Measurements from ENCODE around the gene LSP1.

The LSP1 gene

DNA sequence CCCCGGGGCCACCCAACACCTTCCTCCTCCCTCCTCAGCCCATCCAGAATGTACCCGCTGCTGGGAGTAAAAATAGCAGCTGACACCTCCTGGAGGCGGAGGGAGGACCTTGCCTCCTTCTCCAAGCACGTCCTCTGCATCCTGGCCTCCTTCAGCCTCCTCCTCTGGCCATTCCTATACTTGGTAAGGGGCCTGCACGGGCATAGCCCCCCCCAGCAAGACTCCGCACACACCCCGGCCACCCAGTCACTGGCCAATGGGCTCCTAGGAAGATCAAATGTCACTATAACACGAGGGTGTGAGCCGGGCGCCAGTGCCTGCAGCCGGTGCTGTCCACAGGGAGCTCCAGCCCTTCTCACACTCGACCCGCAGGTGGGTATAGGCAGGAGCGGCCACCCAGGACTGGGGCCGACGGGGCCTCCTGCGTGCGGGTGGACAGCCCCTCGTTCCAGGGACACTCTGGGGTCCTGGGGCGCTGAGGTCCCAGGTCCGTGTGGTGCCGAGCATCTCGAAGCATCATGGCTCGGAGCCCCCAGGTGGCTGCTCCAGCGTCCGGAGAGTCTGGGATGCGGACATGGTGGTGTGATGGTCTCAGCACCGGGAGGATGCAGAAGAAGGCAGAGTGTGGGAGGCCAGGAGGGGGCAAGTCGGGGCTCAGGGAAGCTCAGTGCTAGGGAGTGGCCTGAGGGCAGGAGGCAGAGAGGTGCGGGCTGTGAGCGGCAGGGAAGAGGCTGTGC, 66.7 kb downstream of the LSP1 start, which contains the start of gene TNNT3:
Gene TNNT3 (plus strand): TSS at position 313 of the 737 bp plus-strand sequence. CDS start 3,172 bp downstream, outside the sequence.
- no peak for DNase-seq

DNA sequence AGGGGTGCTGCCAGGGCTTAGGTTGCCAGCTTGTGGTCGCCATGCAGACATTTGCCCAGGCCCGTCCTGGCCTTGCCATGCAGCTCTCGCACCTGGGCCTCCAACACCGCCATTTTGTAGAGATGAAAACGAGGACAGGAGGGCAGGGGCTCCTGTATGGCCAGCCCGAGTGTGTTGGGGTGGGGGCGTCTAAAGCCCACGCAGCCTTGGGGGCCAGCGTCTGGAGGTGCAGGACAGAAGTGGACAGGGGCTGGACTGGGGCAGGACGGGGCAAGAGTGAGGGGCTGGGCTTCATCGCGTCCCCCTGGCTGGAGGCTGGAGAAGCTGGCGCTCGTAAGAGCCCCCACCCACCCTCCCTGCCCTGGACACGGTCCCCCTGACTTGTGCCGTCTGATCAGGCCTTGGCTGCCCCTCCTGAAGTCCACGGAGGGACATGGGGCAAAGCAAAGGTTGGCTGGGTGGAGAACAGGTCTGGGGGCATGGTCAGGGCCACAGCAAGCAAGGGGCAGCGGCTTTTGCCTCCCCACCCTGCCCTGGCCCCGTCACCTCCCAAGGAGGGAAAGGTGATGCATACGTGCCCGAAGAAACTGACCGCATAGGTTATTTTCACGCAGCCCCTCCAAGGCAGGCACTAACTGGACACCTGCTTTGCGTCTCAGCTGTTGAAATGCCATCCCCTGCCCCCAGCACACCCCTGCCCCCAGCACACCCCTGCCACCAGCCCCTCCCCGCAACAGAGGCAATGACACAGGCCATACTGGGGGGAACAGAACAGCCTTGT, 67.4 kb downstream of the LSP1 start:
- DNase-seq, result no peak

DNA sequence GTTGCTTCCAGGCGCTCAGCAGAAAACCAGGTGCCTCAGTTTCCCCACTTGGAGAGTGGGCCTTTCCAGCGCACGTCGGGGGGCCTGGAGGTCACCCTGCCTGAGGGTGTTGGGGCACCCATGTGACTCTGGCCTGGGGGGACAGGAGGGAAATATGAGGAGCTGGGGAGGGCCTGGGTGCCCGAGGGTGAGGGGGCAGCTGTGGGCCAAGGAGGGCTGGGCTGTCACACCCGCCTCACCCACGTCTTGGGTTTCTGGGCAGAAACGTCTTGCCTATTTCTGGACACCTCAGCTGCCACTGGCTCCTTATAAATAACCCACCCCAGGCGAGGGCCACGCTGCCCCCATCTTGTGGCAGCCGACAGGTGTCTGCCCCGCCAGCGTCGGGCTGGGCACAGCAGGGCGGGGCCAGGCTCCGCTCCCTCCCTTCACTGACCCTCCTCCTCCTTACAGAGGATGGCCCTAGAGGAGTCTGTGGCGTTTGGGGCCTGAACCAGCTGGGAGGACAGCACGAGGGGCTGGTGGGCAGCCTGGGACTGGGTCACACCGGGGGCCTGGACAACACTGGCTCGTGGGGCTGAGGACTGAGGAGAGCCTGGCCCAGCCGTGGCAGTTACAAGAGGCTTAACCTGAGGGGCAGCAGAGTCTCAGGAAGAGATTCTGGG, 68.2 kb downstream of the LSP1 start:
- DNase-seq, result no peak

DNA sequence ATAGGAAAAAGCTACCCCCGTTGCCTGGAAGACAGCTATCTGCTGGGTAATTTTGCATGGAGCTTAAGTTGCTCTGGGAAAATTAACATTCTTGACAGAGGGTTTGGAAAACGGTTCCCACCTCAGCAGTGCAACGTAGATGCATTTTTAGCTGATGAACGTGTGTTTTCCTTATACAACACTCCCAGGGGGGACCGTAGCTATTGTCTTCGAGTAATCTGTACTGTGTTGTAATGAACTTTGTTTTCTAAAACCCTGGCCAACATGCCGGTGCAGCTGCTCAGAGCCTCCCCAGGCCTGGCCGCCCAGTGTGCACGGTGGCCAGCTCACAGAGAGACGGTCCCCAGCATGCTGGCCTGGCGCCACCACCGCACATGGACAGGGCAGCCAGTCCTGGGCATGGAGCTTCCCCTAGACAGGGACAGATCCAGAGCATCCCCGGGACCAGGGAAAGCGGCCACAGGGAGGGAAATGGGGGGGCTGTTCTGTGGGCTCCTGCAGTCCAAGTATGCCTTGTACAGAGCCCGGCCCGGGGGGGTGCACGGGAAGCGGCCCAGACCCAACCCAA, 68.8 kb downstream of the LSP1 start:
- no peak for DNase-seq

DNA sequence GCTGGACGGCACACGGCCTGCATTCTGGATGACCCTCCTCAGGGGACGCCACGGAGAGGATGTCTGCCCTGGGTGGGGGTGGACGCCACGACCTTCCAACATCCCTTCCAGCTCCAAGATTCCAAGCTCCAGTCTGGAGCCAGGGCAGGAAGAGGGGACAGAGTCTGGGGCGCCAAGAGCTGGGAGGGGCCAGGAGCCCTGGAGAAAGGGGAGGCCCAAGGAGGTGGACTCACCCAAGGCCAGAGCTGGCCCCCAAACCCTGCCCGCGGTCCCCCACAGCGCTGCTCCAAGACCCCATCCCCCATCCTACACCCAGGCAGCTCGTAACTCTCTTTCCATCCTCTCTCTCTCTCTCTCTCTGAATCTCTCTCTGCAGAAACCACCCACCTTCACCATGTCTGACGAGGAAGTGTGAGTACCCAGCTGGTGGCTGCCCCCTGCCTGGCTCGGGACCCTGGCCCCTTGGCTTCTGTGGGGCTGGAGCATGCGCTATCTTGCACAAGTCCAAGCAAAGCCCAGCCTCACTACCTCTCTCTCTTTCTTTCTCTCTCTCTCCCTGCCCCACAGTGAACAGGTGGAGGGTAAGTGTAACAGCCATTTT, 69.7 kb downstream of the LSP1 start:
- DNase-seq, result no peak

DNA sequence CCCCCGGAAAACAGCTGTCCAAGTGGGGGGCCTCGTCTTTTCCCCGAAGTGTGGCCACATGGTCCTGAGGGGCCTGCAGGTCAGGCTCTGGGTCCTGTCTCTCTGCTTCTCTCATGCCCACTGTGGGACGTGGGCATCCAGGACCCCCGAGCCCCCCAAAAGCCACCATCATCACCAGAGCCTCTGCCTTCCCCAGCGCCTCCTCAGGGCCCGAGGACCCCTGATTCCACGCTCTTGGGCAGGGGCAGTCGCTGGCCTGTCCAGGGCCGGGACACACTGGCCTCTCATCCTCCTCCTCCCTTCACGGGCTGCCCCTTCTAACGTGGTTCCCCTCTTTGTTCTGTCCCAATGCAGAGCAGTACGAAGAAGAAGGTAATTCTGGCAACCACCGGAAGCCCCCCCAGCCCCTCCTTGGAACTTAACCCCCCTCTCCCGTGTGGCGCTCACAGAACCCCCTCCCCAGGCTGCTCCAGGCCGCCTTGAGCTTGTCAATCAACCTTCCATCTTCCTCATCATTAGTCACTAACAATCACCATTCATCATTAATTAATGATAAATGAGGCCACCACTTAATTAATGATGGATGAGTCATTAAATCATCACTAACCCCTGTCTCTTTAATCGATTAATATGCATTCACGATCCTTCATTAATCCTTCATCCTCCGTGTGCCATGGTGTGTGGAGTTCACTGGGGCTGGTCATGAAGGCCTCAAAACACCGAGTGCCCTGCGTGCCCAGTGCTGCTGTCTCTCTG, 70.5 kb downstream of the LSP1 start:
- DNase-seq, result no peak

DNA sequence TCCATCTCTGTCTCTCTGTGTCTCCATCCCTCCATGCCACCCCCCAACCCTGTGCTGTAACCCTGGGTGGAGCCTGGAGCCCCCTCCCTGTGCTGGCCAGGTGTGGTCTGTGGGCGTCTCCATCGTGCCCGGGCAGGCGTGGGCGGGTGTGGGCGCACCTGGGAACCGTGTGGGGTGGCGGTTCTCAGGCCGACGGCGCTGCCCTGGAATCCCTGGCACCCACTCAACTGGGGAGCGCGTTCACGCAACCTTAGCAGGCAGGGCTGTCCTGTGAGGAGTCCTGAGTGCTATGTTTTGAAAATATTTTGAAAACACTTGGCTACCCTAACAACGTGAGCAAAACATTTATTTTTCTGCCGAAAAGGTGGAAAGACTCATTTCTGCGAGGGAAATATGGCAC, 71.3 kb downstream of the LSP1 start:
- DNase-seq, result no peak

DNA sequence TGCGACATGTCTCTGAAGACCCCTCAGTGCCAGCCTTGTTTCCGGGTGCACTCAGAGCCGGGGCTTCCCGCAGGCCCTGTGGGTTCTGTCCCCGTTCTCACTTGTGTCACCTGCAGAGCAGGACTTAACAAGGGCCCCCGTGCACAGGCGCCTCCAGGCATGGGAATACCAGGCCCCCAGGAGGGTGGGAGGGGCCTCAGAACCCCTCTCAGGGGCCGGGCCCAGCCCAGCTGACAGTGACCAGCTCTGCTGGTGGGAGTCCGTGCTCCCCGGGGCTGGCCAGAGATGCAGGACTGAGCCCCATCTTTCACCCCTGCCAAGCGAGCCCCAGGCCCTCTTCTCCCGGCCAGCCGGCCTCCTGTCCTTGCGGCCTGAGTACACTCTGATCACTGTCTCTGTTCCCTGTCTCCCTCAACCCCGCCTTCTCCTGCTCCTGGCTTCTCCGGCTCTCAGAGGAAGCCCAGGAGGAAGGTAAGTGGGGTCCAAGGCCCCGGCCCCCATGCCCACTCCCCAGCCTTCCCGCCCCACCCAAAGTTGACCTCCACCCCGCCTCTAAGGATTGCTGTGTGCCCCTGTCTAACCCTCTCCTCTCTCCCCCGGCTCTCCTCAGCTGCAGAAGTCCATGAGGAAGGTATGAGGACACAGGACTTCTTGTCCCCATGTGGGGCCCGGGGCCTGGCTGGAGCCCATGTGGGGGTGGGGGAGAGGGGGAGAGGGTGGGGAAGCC, 71.9 kb downstream of the LSP1 start:
- DNase-seq, result no peak

DNA sequence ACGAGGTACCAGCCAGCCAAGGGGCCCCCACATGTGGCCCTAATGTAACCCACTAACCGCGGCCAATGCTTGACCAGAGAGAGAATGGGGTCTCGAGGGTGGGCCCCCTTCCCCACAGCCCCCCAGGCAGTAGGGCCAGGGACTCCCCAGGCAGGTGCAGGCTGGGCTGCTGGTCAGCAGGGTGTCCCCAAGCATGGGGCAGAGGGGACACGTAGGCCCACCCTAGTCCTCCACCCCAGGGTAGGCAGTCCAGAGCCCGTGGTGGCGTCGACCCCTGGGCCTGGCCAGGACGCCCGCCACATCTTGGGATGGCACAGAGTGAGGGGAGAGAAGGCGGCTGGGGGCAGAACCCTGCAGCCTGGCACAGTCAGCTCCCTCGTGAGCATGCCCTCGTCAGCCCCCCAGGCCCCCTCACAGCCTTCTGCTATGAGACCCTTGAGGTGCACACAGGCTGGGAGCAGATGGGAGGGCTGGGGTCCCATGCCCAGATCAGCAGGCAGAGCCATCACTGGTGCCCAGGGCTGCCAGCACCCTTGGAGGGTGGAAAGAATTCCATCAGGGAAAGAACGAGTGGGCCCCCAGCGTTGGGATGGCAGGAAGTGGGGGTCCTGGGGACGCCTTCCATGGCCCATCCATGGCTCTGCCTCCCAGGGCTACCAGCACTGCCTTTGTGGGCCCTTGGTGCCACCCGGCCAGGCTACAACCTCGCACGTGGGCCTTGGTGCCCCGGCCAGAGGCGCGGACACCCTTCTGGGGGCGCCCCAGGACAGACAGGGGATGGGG, 72.7 kb downstream of the LSP1 start:
- no peak for DNase-seq

DNA sequence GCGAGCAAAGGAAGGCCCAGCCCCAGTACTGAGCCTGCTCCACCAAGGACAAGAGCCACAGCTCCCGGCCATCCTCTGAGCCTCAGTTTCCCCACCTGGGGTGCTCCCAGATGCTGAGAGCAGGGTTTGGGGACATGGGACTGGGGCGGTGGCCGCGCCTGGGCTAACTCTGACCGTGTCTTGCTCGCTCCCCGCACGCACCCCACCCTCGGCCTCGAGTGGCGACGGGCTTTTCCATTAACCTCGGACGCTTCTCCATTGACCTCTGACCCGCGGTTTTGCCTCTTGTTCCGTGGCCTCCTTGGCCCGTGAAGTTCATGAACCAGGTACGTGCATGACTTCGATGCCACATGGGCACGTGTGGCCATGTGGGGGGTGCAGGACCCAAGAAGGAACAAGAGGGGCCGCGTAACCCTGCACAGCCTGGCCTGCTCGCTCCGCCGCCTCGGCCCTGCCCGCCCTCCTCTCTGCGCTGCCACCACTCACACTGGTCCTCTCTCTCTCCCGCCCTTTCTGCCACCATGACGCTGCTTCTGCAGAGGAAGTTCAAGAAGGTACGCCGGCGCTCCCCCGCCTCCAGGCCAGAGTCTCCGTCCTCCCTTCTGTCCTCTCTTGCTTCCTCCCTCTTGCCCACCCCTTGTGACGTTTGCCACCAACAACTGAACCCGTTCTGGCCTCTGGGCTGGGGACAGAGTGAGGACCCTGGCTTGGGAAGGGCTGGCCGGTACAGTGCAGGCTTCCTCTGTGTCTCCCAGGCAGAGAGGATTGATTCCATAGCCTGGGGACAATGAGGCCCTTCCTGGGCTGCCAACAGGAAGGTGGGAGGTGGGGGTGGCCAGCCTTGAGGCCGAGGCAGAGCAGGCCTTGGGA, 73.5 kb downstream of the LSP1 start:
- no peak for DNase-seq

DNA sequence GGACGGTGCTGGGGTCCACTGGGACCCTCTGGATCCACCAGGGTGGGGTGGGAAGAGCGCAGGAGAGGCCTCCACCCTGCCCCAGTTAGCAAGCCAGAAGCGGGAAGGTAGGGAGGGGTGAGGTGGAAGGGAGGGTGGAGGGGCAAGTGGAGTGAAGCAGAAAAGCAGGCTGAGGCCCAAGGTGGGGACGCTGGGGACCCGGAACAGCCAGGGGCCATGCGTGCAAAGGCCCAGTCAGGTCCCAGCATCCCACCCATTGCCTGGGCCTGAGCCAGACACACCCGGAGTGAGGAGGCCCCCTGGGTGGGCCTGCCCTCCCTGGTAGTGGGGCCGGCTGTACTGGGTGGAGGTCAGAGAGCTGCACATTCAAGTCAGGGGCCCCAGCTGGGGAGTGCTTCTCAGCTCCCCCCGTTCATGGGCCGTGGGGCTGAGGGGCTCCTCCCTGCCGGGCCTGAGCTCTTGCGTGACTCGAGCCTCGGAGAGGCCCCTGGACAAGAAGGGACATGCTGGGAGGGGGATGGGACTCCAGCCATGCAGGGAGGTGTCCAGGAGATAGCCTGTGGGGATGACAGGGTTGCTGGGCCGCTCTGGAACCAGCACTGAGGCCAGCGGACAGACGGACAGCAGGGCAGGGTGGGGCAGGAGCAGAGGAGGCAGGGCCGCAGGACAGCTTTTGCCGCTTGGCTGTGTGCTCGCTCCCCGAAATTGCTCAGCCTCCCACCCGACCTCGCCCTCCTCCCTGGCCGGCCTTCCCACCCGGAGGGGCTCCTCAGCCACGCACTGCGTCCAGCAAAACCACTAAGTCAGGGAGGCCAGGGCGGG, 74.4 kb downstream of the LSP1 start:
- DNase-seq, result no peak

DNA sequence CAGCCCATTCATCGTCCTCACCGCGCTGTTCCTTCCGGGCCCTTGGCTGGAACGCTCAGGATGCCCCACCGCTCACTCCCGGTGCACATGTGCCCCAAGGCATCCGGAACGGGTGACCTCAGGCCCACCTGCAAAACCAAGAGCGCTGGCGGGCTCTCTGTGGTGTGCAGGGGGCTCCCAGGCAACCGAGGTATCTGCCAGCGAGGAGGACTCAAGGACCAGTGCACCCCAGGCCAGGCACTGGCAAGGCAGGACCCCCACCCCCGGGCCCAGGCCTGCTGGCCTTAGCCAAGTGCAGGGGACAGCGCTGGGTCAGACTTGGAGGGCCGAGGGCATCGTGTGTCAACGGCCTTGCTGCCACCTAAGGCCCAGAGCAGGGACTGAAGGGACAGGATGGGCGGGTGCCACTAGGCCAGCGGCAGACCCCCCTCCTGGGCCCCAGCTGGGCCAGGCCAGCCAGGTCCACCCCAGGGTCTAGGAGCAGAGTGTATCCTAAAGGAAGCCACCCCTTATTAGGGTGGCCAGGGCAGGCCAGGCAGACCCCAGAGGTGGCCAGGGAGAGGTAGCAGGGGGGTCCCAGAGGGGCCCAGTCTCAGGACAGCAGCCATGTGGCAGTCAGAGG, 75.1 kb downstream of the LSP1 start:
- DNase-seq, result no peak

DNA sequence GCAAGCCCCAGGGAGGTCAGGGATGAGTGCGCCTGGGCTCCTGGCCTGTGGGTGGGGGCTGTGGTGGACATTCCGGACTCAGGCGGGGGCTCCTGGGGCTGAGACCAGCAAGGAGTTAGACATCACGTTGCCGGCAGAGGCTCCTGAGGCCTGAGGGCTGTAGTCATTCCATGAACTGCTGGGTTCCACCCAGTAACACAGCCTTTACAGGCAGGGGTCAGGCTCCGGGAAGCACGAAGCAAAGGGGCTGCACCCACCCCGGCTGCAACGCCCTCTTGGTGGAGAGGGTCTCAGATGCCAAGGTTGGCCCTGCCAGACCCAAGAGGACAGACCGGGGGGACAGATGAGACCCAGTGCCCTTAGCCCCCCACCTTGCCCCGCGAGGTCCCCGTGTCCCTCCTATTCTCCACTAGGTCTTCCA, 75.6 kb downstream of the LSP1 start:
- no peak for DNase-seq

DNA sequence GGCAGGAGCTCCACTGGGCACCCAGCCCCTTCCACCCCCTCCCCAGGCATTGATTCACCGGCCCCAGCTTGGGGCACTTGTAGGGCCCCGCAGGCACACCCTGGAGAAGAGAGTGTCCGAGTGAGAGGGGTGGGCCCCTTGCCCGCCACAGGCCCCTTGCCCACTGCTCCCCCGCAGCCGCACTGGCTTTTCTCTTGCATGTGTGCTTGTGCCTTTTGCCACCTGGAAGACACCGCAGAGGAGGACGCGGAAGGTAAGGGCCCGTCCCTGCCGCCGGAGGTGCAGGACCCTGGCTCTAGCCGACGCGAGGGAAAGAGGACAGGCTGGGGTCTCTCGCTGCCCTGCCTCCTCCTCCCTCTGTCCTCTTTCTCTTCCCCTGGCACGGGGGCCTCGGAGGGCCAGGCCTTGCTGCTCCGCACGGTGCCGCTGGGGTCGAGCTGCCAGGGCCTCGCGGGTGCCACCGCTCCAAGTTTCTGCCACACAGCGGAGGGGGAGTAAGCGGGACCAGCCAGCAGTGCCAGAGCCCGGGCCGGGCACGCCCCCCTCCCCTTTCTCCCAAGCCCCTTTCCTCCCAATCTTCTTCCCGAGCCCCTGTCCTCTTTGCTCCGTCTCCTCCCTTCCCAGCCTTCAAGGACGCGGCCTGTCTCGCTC, 76.1 kb downstream of the LSP1 start:
- no peak for DNase-seq

DNA sequence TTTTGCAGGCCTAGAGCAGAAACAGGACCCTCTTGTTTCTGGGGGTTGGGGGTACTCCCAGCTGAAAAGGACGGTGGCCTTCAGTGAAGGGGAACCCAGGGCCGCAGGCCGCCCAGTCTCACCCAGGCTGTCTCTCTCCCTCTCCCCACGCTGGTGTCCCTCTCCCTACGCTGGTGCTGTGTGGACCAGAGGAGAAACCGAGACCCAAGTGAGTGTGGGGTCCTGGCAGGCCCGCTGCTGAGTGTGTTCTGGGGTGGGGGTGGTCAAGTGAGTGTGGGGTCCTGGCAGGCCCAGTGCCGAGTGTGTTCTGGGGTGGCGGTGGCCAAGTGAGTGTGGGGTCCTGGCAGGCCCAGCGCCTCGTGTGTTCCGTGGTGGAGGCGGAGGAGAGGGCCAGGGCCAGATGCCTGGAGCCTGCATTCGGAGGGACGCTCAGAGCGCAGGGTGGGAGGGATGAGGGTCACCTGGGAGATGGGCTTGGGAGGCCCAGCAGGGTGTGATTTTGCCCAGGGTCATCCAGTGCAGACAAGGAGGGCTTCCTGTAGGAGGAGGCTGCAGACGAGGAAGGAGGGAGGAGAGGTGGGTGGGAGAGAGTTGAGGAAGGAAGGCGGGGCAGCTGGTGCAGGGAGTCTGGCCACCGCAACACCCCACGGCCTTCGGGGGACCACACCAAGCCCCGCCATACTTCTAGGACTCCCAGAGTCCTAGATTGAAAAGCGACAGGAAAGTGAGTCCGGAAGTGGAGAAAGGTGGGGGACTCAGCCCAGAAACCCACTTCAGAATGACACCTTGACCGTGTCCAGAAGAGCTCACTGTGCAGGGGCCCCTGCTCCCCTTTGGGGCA, 77.0 kb downstream of the LSP1 start:
- DNase-seq, result no peak

DNA sequence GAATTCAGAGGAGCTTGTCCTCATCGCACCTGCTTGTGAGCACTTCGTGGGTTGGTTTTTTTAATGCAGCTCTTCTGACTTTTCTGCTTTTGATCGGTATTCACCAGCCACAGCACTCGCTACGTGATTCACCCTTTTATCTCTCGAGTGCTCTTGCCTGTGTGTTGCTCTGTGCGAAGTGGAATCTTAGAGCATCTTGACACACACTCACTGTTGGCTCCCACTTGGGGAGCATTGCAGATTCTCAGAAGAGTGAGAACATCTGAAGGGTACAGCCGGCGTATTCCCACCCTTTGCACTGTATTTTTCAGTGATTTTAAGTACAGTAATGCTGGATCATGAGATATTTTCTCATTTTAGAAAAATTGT, 77.6 kb downstream of the LSP1 start:
- DNase-seq, result no peak

Data from hippocampal formation (tissue), 2 donors.